NCI-H526 treated with DMSO at 0.1 percent for 48 hours (cell line): ENCODE data around the gene IPCEF1.
A peak's percentile ranks its signal among the peaks of the same experiment; 100 is the strongest.

Source experiments
- DNase-seq: peaks from one replicate; lab custom pipeline; 2025; lab: John Stamatoyannopoulos, UW

Gene IPCEF1

GRCh38 chr6:154165478-154165877 lies 191.1 kb downstream of the IPCEF1 start:
- no peak for DNase-seq

GRCh38 chr6:154164397-154164796 lies 192.2 kb downstream of the IPCEF1 start:
- no peak for DNase-seq

GRCh38 chr6:154161689-154162088 lies 194.9 kb downstream of the IPCEF1 start:
- no peak for DNase-seq

DNA sequence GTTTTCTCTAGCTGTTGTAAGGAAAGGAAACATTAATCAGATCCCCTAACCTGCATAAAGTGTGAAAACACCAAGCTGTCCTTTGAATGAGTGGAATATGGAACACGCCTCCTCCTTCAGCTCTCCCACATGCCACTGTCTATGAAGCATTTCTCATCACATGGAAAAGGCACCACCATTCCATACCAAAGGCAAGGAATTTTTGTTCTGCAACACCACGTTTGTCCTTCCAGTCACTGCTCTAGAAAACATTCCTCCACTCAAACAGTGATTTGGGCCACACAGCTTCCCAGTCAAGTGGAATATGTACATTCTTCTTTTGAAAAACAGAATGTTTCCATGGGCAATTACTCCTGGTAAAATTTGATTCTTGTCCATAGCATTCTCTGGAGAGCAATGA lies 197.5 kb downstream of the IPCEF1 start:
- DNase-seq = no peak

DNA sequence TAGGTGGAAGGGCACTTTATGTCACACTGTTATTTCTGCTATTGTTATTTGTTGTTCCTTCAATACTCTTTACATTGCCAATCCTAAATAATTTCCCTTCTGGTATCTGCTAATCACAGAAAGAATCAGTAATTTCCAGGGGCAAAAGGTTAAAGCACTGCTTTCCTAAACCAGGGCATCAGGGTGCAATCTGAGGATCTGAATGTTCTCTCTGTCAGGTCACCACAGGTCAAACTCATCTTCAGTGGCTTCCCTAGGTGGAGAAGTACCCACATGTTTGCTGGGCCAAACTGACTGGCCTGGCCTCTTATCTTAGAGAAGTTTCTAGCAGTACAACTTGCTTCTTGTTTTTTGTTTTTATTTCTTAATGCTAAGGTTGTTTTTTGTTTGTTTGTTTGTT lies 198.9 kb downstream of the IPCEF1 start:
- no peak for DNase-seq

- no peak for DNase-seq
These were observed 199.5 kb downstream of the IPCEF1 start for GRCh38 chr6:154157082-154157481.

DNA sequence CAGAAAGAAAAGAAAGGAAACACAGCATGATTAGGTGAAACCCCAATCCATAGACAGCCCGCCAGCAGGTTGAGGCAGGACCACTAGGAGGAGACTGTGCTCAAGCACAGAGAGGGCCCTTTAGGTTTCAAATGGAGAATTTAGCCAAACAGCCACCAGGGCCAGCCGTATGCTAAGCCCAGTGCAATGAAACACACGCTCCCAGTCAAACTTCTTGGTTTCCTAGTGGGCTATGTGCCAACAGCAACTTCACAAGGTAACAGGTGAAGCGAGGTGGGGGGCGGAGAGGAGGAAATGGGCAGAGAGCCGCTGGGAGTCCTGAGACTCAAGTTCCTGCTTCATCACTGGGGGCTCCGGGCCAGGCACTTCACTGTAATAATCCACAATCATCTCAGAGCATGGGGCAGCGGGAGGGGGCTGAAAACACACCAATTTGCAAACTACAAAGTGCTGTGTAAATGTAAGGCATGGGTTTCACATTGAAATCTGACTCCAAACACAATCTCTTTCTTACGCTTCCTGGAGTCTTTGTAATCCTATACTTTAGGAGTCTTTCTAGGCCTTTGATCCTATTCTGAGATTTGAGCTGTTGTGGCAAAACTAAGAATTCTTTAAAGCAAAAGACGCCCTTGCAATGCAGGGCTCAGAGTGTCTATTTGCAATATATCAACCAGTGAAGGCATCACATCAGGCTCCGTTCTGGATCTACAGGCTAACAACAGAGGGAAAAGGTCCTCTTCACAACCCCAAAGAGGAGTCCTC lies 200.3 kb downstream of the IPCEF1 start:
- peak; percentile 10 for DNase-seq

DNA sequence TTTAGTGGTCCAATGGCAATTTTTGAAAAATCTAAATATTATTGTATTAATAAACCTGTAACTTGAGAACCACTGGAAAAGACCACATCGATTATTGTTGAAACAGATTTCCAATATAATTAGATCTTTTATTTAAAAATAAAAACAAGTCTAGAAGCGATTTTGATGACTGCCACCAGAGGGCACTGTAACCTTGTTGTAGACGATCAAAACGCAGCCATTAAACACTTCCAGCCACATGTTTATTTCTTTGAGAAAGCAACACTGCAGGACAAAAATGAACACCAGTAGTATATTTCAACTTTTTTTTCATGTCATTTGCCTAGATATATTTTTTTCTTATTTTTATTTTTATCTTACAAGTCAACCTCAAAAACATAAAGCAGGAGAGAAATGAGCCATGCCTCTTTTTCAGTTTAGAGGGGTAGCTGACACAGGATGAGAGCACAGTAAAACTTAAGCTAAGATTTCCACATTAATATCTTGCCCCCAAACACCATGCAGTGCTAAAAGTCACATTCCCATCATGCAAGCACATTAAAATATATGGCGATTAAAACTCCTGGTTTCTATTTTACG lies 202.1 kb downstream of the IPCEF1 start:
- DNase-seq = peak; percentile 33

DNA sequence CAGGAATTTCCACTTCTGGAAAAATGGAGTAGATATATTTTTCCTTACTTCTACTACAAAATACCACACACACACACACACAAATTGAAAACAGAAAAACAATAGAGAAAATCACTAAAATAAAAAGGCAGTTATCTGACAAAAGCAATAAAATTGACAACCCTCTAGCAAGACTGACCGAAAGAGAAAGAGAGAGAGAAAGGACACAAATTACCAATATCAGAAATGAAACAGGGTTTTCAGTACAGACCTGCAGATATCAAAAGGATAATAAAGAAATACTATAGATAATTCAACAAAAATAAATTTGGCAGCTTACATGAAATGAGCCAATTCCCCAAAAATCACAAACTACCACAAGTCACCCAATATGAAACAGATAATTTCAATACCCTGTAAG lies 212.8 kb downstream of the IPCEF1 start:
- DNase-seq = no peak

GRCh38 chr6:154140743-154141142 lies 215.9 kb downstream of the IPCEF1 start:
- DNase-seq = no peak

- DNase-seq = no peak
These were observed 216.7 kb downstream of the IPCEF1 start for GRCh38 chr6:154139892-154140291.

- DNase-seq = no peak
These were observed 217.8 kb downstream of the IPCEF1 start for GRCh38 chr6:154138793-154139192.

GRCh38 chr6:154134471-154135147 lies 222.0 kb downstream of the IPCEF1 start:
- DNase-seq = no peak

DNA sequence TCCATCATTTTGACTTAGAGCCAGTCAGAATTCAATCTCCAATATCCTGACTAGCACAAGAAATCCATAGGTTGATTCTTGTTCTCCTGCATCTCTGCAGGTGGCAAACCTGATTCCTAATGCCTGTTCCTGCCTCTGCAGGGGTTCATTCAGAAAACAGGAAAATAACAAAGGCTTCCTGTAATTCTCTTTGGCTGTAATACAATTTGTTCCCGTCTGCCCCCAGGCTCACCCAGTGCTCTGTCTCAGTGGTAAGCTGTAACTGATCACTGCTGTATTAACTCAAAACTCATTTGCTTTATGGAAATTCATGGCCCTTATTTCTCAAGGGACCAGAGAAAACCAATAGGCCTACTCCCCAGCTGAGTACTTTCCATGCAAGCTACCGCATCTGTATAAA lies 228.9 kb downstream of the IPCEF1 start:
- DNase-seq = peak; percentile 86

DNA sequence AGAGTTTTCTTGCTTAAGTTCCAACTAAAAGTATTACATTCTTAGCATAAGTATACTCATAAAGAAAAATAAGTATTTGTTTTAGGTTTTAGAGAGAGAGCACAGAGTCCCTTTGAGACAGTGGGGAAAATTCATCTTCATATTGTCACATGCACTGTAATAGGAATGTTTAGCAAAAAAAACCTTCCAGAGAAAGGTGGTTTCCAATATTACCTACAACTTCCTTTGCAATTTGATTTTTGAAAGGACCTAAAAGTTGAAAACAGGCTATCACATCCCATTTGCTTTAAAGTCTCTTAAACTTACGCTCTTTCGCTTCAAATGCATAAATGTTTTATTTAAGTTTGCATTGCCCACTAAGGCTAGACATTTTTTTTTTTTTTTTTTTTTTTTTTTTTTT lies 231.2 kb downstream of the IPCEF1 start:
- DNase-seq = no peak

- no peak for DNase-seq
These were observed 233.2 kb downstream of the IPCEF1 start for GRCh38 chr6:154123155-154123956.

DNA sequence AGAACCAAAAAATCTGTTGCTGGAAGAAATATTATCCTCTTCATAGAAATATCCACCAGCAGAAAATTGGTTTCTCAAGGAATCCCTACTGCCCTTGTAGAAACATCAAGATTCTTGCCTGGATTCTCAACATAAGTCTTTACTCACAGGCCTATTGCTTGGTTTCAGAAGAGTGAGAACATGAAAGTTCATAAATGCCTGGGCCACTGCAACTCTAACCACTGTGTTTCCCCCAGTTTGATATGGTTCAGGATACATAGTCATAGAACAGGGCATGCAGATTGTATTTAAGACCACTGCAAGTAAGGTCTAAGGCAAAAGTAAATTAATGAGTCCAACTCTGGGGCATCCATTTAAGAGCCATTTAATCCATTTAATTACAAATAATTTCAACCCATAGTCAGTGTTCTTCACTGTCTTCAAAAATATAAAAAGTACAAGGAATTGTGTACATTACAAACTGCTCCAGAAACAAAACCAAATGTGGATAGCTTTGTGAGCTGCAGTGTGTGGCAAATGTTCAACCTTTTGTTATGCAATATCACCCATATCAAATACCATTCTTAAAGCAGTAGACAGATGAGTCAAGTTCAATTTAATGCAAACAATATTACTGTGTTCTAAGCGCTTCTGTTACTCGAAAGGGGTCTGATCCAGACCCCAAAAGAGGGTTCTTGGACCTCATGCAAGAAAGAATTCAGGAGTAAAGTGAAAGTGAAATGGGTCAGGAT lies 234.2 kb downstream of the IPCEF1 start:
- DNase-seq = no peak

DNA sequence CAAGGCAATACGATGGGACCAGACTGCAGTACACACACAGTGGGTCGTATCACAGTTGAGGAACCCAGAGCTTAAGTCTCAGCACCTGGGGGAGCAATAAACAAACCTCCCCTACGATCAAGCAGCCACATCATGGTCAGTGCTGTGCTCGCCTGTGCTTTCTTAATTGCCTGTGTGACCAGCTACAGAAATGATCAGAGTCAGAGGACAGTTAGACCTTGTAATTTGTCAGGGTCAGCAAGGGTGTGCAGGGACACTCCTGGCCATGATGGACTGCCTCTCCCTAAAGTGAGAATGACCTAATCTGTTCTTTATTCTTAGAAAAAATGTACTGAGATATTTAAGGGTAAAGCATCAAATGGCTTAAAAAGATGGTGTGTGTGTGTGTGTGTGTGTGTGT lies 239.1 kb downstream of the IPCEF1 start:
- no peak for DNase-seq

DNA sequence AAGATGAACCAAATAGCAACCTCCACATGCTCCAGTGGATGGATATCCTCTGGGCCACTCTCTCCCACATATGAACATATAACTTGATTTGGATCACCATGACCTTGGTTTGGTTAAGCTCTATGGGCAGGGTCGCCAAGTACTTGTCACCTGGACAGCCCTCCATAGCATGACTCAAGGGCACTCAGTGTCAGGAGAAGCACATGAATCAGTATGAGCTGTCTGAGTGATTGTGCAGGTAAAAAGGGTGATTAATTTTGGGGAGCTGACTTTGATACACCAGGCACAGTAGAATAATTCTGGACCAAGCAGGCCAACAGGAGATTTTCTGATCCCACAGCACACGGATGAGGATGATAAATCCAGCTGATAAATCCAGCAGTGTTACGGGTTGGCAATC lies 243.2 kb downstream of the IPCEF1 start:
- no peak for DNase-seq

- no peak for DNase-seq
These were observed 244.3 kb downstream of the IPCEF1 start for GRCh38 chr6:154112181-154112809.

GRCh38 chr6:154111025-154111424 lies 245.6 kb downstream of the IPCEF1 start:
- no peak for DNase-seq
